Measurements from ENCODE around the gene ABCC6. TPM values are rescaled to one million over a fixed set of nuclear protein-coding genes. Genes with fewer than 3 reads are reported as not detected.
"Not testable (repeated sequence)": the region's sequence is repeated elsewhere in the genome, so short reads cannot be mapped to it uniquely, and the experiment has no call there.

Gene ABCC6
- total and polyA plus RNA-seq, 2 donors (not counting 3 experiments of a cell fraction or from before 2014, with no cell fraction given): 0.07 to 0.84 TPM

- H3K9ac ChIP-seq (replicated peaks; ENCODE audit: extremely low read depth, insufficient read depth, low read length): no peak overlapping the region
- H4K20me1 ChIP-seq (replicated peaks; ENCODE audit: control insufficient read depth, extremely low read depth, insufficient read depth, low read length): no peaks in the 10 kb centered on the region
- H3K9me3 ChIP-seq (replicated peaks; ENCODE audit: control insufficient read depth, insufficient read depth, low read length): no peaks in the 10 kb centered on the region
- TF ChIP-seq MYC (IDR thresholded peaks at IDR 0.05; ENCODE audit: low read depth, low read length) (no peak), GATA2 (IDR thresholded peaks at IDR 0.05; ENCODE audit: insufficient read depth, insufficient read length, low read depth, low read length) (no peak), FOS (IDR thresholded peaks at IDR 0.05; ENCODE audit: borderline replicate concordance, insufficient read depth, low read length) (no peak), POLR2A (IDR thresholded peaks at IDR 0.05; ENCODE audit: low read depth, low read length) (no peak), EZH2 (IDR thresholded peaks at IDR 0.05; ENCODE audit: borderline replicate concordance, low read depth, low read length, severe bottlenecking) (no peak), POLR2AphosphoS5 (IDR thresholded peaks at IDR 0.05; ENCODE audit: insufficient read depth, low read depth, low read length) (no peak), JUN (IDR thresholded peaks at IDR 0.05; ENCODE audit: borderline replicate concordance, insufficient read depth, insufficient read length, low read depth) (no peak)
- TF ChIP-seq, protein P1, sequence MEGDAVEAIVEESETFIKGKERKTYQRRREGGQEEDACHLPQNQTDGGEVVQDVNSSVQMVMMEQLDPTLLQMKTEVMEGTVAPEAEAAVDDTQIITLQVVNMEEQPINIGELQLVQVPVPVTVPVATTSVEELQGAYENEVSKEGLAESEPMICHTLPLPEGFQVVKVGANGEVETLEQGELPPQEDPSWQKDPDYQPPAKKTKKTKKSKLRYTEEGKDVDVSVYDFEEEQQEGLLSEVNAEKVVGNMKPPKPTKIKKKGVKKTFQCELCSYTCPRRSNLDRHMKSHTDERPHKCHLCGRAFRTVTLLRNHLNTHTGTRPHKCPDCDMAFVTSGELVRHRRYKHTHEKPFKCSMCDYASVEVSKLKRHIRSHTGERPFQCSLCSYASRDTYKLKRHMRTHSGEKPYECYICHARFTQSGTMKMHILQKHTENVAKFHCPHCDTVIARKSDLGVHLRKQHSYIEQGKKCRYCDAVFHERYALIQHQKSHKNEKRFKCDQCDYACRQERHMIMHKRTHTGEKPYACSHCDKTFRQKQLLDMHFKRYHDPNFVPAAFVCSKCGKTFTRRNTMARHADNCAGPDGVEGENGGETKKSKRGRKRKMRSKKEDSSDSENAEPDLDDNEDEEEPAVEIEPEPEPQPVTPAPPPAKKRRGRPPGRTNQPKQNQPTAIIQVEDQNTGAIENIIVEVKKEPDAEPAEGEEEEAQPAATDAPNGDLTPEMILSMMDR (IDR thresholded peaks at IDR 0.05; ENCODE audit: extremely low read depth in 1 of 2, insufficient read depth in 1 of 2, low read depth in 1 of 2, low read length in 2 of 2): no peak
- TF ChIP-seq, protein P2, sequence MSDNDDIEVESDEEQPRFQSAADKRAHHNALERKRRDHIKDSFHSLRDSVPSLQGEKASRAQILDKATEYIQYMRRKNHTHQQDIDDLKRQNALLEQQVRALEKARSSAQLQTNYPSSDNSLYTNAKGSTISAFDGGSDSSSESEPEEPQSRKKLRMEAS (IDR thresholded peaks at IDR 0.05; ENCODE audit: insufficient read depth, insufficient read length): no peak
- H3K27me3 ChIP-seq (ENCODE audit: control insufficient read depth in 2 of 2, insufficient read depth in 2 of 2, low read length in 2 of 2): peaks cover 0 to 1% of the 10 kb centered on the region in 2 experiments
- FAIRE-seq (no peak), DNase-seq (ENCODE audit: low read depth, low spot score) (peak; percentile 77)
- no peak overlapping the region for H2AFZ ChIP-seq (ENCODE audit: low read depth, low read length)
- dilution Hi-C loops (cut with MboI; ENCODE audit: extremely low pct_ligation_motif_present, low sequenced_read_pairs) (no loop called here), intact Hi-C loops (cut with micrococcal nuclease) (loop anchor here (10.0 kb wide), 1 partner anchor 317 kb away; no protein-coding TSS in a partner anchor)
- ChIA-PET CTCF (interaction anchor here (1.1 kb wide), 1 partner anchor 12 kb away, joined by 3 read pairs; no protein-coding TSS in a partner anchor), POLR2A (no interaction called here)
- H3K4me2 ChIP-seq (ENCODE audit: insufficient read depth, low read length): no peak overlapping the region
- BruUV-seq (replicated peaks): no TSS peak
- H3K4me1 ChIP-seq (ENCODE audit: control insufficient read depth, extremely low read depth, insufficient read depth, low read length): no peaks in the 10 kb centered on the region
- no peaks in the 10 kb centered on the region for H3K9me1 ChIP-seq (replicated peaks; ENCODE audit: control insufficient read depth, extremely low read depth, insufficient read depth, low read length)
- no peaks in the 10 kb centered on the region for H3K79me2 ChIP-seq (ENCODE audit: control insufficient read depth, insufficient read depth, low read length)
- no peaks in the 10 kb centered on the region for H3K36me3 ChIP-seq (ENCODE audit: control insufficient read depth in 2 of 2, extremely low read depth in 1 of 2, insufficient read depth in 2 of 2, low read length in 2 of 2)
- H3K4me3 ChIP-seq (replicated peaks in 1 of 3; ENCODE audit: insufficient read depth in 1 of 3, low read depth in 1 of 3, low read length in 3 of 3): no peak overlapping the region
- H3K27ac ChIP-seq (ENCODE audit: insufficient read depth, low read depth, low read length): no peak overlapping the region
Observed at GRCh38 chr16:16191493-16192167, 31.7 kb downstream of the ABCC6 start.

DNA sequence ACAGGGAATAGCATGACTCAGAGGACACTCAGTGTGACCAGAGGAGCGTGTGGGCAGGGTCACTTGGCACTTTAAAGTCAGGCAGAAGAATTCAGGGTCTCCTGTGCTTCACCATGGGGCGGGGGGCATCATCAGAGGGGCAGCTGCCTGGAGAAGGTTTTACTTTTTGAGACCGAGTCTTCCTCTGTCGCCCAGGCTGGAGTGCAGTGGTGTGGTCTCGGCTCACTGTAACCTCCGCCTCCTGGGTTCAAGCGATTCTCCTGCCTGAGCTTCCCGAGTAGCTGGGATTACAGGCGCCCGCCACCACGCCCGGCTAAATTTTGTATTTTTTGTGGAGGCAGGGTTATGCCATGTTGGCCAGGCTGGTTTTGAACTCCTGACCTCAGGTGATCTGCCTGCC, 32.3 kb downstream of the ABCC6 start:
- FAIRE-seq; H3K9me3 ChIP-seq (replicated peaks; ENCODE audit: control insufficient read depth, insufficient read depth, low read length); dilution Hi-C loops (cut with MboI; ENCODE audit: extremely low pct_ligation_motif_present, low sequenced_read_pairs); H2AFZ ChIP-seq (ENCODE audit: low read depth, low read length); H4K20me1 ChIP-seq (replicated peaks; ENCODE audit: control insufficient read depth, extremely low read depth, insufficient read depth, low read length); H3K4me3 ChIP-seq (replicated peaks in 1 of 3; ENCODE audit: insufficient read depth in 1 of 3, low read depth in 1 of 3, low read length in 3 of 3); H3K4me1 ChIP-seq (ENCODE audit: control insufficient read depth, extremely low read depth, insufficient read depth, low read length); DNase-seq (ENCODE audit: low read depth, low spot score); H3K4me2 ChIP-seq (ENCODE audit: insufficient read depth, low read length); H3K79me2 ChIP-seq (ENCODE audit: control insufficient read depth, insufficient read depth, low read length); H3K27me3 ChIP-seq (ENCODE audit: control insufficient read depth in 2 of 2, insufficient read depth in 2 of 2, low read length in 2 of 2); H3K36me3 ChIP-seq (ENCODE audit: control insufficient read depth in 2 of 2, extremely low read depth in 1 of 2, insufficient read depth in 2 of 2, low read length in 2 of 2); H3K9me1 ChIP-seq (replicated peaks; ENCODE audit: control insufficient read depth, extremely low read depth, insufficient read depth, low read length); BruUV-seq (replicated peaks); POLR2A ChIA-PET; H3K27ac ChIP-seq (ENCODE audit: insufficient read depth, low read depth, low read length); H3K9ac ChIP-seq (replicated peaks; ENCODE audit: extremely low read depth, insufficient read depth, low read length): not testable (repeated sequence)
- intact Hi-C loops (cut with micrococcal nuclease): loop anchor here (10.0 kb wide), 1 partner anchor 316 kb away; no protein-coding TSS in a partner anchor
- CTCF ChIA-PET: interaction anchor here (1.1 kb wide), 1 partner anchor 12 kb away, joined by 3 read pairs; no protein-coding TSS in a partner anchor

All from endothelial cell of umbilical vein (primary cell).